ENCODE measurements around the gene MANBA. TPM values are rescaled to one million over a fixed set of nuclear protein-coding genes. Genes with fewer than 3 reads are reported as not detected.
"Not testable (repeated sequence)": the region's sequence is repeated elsewhere in the genome, so short reads cannot be mapped to it uniquely, and the experiment has no call there.

The MANBA gene
- total RNA-seq, 1 donor from 2014 or later = 44.5 TPM

- DNase-seq (ENCODE audit: low read depth) = no peak
These were observed 4.1 kb upstream of the MANBA start for GRCh38 chr4:102764901-102765300.

GRCh38 chr4:102761906-102762305, 1.1 kb upstream of the MANBA start:
- DNase-seq (ENCODE audit: low read depth) = no peak

- DNase-seq (ENCODE audit: low read depth) = no peak
These were observed 531 bp upstream of the MANBA start for GRCh38 chr4:102761296-102761701.

- peak; percentile 57 for DNase-seq (ENCODE audit: low read depth)
These were observed 730 bp downstream of the MANBA start for GRCh38 chr4:102759831-102760644.

- DNase-seq (ENCODE audit: low read depth) = no peak
These were observed 2.3 kb downstream of the MANBA start for GRCh38 chr4:102758241-102759160.

GRCh38 chr4:102757681-102758080, 3.1 kb downstream of the MANBA start:
- no peak for DNase-seq (ENCODE audit: low read depth)

- DNase-seq (ENCODE audit: low read depth) = no peak
These were observed 6.7 kb downstream of the MANBA start for GRCh38 chr4:102754044-102754443.

GRCh38 chr4:102751941-102752340, 8.8 kb downstream of the MANBA start:
- DNase-seq (ENCODE audit: low read depth) = no peak

GRCh38 chr4:102743352-102743751, 17.4 kb downstream of the MANBA start:
- DNase-seq (ENCODE audit: low read depth) = not testable (repeated sequence)

- not testable (repeated sequence) for DNase-seq (ENCODE audit: low read depth)
These were observed 22.0 kb downstream of the MANBA start for GRCh38 chr4:102738802-102739201.

- no peak for DNase-seq (ENCODE audit: low read depth)
These were observed 23.9 kb downstream of the MANBA start for GRCh38 chr4:102736636-102737549.

- no peak for DNase-seq (ENCODE audit: low read depth)
These were observed 25.2 kb downstream of the MANBA start for GRCh38 chr4:102735582-102735981.

- no peak for DNase-seq (ENCODE audit: low read depth)
These were observed 26.0 kb downstream of the MANBA start for GRCh38 chr4:102734591-102735385.

GRCh38 chr4:102734116-102734515, 26.7 kb downstream of the MANBA start:
- no peak for DNase-seq (ENCODE audit: low read depth)

GRCh38 chr4:102733084-102733483, 27.7 kb downstream of the MANBA start:
- DNase-seq (ENCODE audit: low read depth) = no peak

GRCh38 chr4:102732678-102733077, 28.1 kb downstream of the MANBA start:
- DNase-seq (ENCODE audit: low read depth) = peak; percentile 53

GRCh38 chr4:102730968-102731533, 29.7 kb downstream of the MANBA start:
- no peak for DNase-seq (ENCODE audit: low read depth)

- not testable (repeated sequence) for DNase-seq (ENCODE audit: low read depth)
These were observed 31.3 kb downstream of the MANBA start for GRCh38 chr4:102729486-102729885.

- not testable (repeated sequence) for DNase-seq (ENCODE audit: low read depth)
These were observed 33.8 kb downstream of the MANBA start for GRCh38 chr4:102726919-102727318.

- no peak for DNase-seq (ENCODE audit: low read depth)
These were observed 34.7 kb downstream of the MANBA start for GRCh38 chr4:102726068-102726467.
